WTC11 (cell line): ENCODE data around the gene SIM1. TPM values are rescaled to one million over a fixed set of nuclear protein-coding genes. Genes with fewer than 3 reads are reported as not detected.

Experiments
- ATAC-seq: fragments of 200-7000 bp; cut with Tn5 transposase; 2 replicates; pipeline ENCODE4 v1.10.0; 2021; ENCODE audit warnings: mild to moderate bottlenecking, moderate library complexity
- CTCF ChIA-PET: fragments of 300-600 bp; sonication (Branson Sonifier 250); formaldehyde crosslinking; loops from one replicate; lab custom pipeline; 2021; ENCODE audit warnings: antibody characterized with exemption; lab: Charles Lee
- POLR2A ChIA-PET: fragments of 350-600 bp; sonication (Branson Sonifier 250); formaldehyde crosslinking; loops from one replicate; lab custom pipeline; 2021; ENCODE audit warnings: antibody characterized with exemption; lab: Charles Lee
- DNase-seq: peaks from one replicate; pipeline ENCODE4 v3.0.0; 2021; ENCODE audit warnings: low spot score
- H3K27ac Mint-ChIP-seq: 2 replicates; pipeline ENCODE4 v1.8.0; 2021; ENCODE audit warnings: mixed read lengths
- H3K27me3 Mint-ChIP-seq: 2 replicates; pipeline ENCODE4 v1.8.0; 2021; ENCODE audit warnings: low read depth, mild to moderate bottlenecking, moderate library complexity, mixed read lengths
- H3K36me3 Mint-ChIP-seq: 2 replicates; pipeline ENCODE4 v1.8.0; 2021; ENCODE audit warnings: mixed read lengths
- H3K4me1 Mint-ChIP-seq: 2 replicates; pipeline ENCODE4 v1.8.0; 2022; ENCODE audit warnings: mixed read lengths
- H3K4me3 Mint-ChIP-seq: 2 replicates; pipeline ENCODE4 v1.8.0; 2021; ENCODE audit warnings: mild to moderate bottlenecking, moderate library complexity, mixed read lengths
- H3K9me3 Mint-ChIP-seq: 2 replicates; pipeline ENCODE4 v1.8.0; 2021; ENCODE audit warnings: mixed read lengths
- E2F1 ChIP-seq: sonication (generic); formaldehyde crosslinking; IDR thresholded peaks from 2 replicates; pipeline ENCODE4 v1.8.0; 2022; ENCODE audit warnings: mild to moderate bottlenecking, missing genetic modification reagents
- EMX1 ChIP-seq: fragments of 250-450 bp; sonication (Bioruptor Pico); IDR thresholded peaks from 2 replicates; pipeline ENCODE4 v1.8.0; 2021; ENCODE audit warnings: mild to moderate bottlenecking
- ETV6 ChIP-seq: sonication (generic); formaldehyde crosslinking; IDR thresholded peaks from 2 replicates; pipeline ENCODE4 v1.8.1; 2022; ENCODE audit warnings: mild to moderate bottlenecking, missing genetic modification reagents
- FOXK1 ChIP-seq: sonication (generic); formaldehyde crosslinking; IDR thresholded peaks from 2 replicates; pipeline ENCODE4 v1.8.0; 2022; ENCODE audit warnings: mild to moderate bottlenecking, moderate library complexity, missing genetic modification reagents
- GTF2I ChIP-seq: fragments of 250-450 bp; sonication (Bioruptor Pico); conservative IDR thresholded peaks from 2 replicates; pipeline ENCODE4 v1.4.0; 2021; ENCODE audit warnings: mild to moderate bottlenecking
- IRF1 ChIP-seq: sonication (generic); formaldehyde crosslinking; IDR thresholded peaks from 2 replicates; pipeline ENCODE4 v1.8.0; 2023; ENCODE audit warnings: missing genetic modification reagents
- PRDM15 ChIP-seq: sonication (generic); formaldehyde crosslinking; IDR thresholded peaks from 2 replicates; pipeline ENCODE4 v1.8.0; 2022; ENCODE audit warnings: missing genetic modification reagents
- PRRX2 ChIP-seq: fragments of 250-450 bp; sonication (Bioruptor Pico); IDR thresholded peaks from 2 replicates; pipeline ENCODE4 v1.8.0; 2021; ENCODE audit warnings: mild to moderate bottlenecking
- SOX15 ChIP-seq: fragments of 250-450 bp; sonication (Bioruptor Pico); IDR thresholded peaks from 2 replicates; pipeline ENCODE4 v1.9.0; 2021; ENCODE audit warnings: mild to moderate bottlenecking
- STAT6 ChIP-seq: sonication (generic); formaldehyde crosslinking; conservative IDR thresholded peaks from 2 replicates; pipeline ENCODE4 v1.8.1; 2023; ENCODE audit warnings: mild to moderate bottlenecking, low read depth, missing genetic modification reagents, moderate library complexity
- TEAD1 ChIP-seq: sonication (generic); formaldehyde crosslinking; IDR thresholded peaks from 2 replicates; pipeline ENCODE4 v1.8.0; 2022; ENCODE audit warnings: mild to moderate bottlenecking, missing genetic modification reagents
- TEAD4 ChIP-seq: sonication (generic); formaldehyde crosslinking; IDR thresholded peaks from 2 replicates; pipeline ENCODE4 v1.8.0; 2022; ENCODE audit warnings: mild to moderate bottlenecking, missing genetic modification reagents
- TP53 ChIP-seq: sonication (generic); formaldehyde crosslinking; IDR thresholded peaks from 2 replicates; pipeline ENCODE4 v1.8.1; 2023; ENCODE audit warnings: mild to moderate bottlenecking, missing genetic modification reagents
- ZNF138 ChIP-seq: sonication (generic); formaldehyde crosslinking; conservative IDR thresholded peaks from 2 replicates; pipeline ENCODE4 v1.8.1; 2022; ENCODE audit warnings: mild to moderate bottlenecking, moderate library complexity, missing genetic modification reagents
- ZNF219 ChIP-seq: sonication (generic); formaldehyde crosslinking; IDR thresholded peaks from 2 replicates; pipeline ENCODE4 v1.8.0; 2023; ENCODE audit warnings: missing genetic modification reagents, mild to moderate bottlenecking, borderline replicate concordance
- total RNA-seq: library from RNA; stranded (reverse); gene quantifications from 3 replicates; pipeline ENCODE4 v1.2.3, GENCODE V29; 2021
- TF ChIP-seq, protein P1 (sequence below): sonication (generic); formaldehyde crosslinking; conservative IDR thresholded peaks from 2 replicates; pipeline ENCODE4 v1.8.1; 2022; ENCODE audit warnings: mild to moderate bottlenecking, missing genetic modification reagents
- TF ChIP-seq, protein P2 (sequence below): sonication (generic); formaldehyde crosslinking; IDR thresholded peaks from 2 replicates; pipeline ENCODE4 v1.8.1; 2022; ENCODE audit warnings: low read depth, missing genetic modification reagents, borderline replicate concordance
- TF ChIP-seq, protein P3 (sequence below): fragments of 250-450 bp; sonication (Bioruptor Pico); IDR thresholded peaks from 2 replicates; pipeline ENCODE4 v1.9.0; 2021; ENCODE audit warnings: moderate library complexity, mild to moderate bottlenecking, inconsistent platforms, borderline replicate concordance
- TF ChIP-seq, protein P4 (sequence below): fragments of 200-600 bp; IDR thresholded peaks from 2 replicates; pipeline ENCODE4 v1.8.0; 2022; ENCODE audit warnings: antibody characterized with exemption

The SIM1 gene
- total RNA-seq, 1 experiment from 2014 or later = 0.09 TPM

DNA sequence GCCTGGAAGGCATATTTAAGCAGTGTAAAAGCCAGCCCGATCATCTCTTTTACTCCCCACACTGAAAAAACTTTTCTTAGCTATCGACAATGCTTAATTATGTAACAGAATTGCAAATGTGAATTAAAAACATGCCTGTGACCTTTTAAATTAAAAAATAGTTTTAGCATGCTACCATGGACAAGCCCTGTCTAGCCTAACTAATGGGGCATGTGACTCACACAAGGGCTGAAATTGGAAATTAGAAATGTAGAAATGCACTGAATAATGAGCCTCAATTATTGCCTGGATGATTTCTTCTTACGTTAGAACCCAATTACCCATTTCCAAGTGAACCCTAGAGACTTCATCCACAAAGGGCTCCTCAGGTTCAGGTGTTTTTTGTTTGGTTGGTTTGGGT is 82.7 kb downstream of the SIM1 start:
- Mint-ChIP-seq H3K9me3 (no peaks in the 10 kb centered on the region), H3K27me3 (no peaks in the 10 kb centered on the region), H3K36me3 (no peaks in the 10 kb centered on the region), H3K4me1 (peaks cover 9% of the 10 kb centered on the region), H3K4me3 (no peak overlapping the region), H3K27ac (no peak overlapping the region)
- POLR2A ChIA-PET = no interaction called here
- DNase-seq (no peak), ATAC-seq (no peak)
- CTCF ChIA-PET = no interaction called here
- TF ChIP-seq ZNF138 = no peak
- no peak for TF ChIP-seq TEAD1
- no peak for TF ChIP-seq ETV6
- TF ChIP-seq SOX15 (CRISPR knock-in tag) = no peak
- no peak for TF ChIP-seq PRDM15 (CRISPR knock-in tag)
- TF ChIP-seq, protein P1, sequence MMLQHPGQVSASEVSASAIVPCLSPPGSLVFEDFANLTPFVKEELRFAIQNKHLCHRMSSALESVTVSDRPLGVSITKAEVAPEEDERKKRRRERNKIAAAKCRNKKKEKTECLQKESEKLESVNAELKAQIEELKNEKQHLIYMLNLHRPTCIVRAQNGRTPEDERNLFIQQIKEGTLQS (CRISPR knock-in tag) = no peak
- TF ChIP-seq ZNF219 (CRISPR knock-in tag) = no peak

GRCh38 chr6:100381111-100381510 is 83.6 kb downstream of the SIM1 start:
- no peak for ATAC-seq
- no peak overlapping the region for H3K27ac Mint-ChIP-seq
- no peak for TF ChIP-seq TP53
- TF ChIP-seq E2F1 (CRISPR knock-in tag) = no peak
- TF ChIP-seq, protein P2, sequence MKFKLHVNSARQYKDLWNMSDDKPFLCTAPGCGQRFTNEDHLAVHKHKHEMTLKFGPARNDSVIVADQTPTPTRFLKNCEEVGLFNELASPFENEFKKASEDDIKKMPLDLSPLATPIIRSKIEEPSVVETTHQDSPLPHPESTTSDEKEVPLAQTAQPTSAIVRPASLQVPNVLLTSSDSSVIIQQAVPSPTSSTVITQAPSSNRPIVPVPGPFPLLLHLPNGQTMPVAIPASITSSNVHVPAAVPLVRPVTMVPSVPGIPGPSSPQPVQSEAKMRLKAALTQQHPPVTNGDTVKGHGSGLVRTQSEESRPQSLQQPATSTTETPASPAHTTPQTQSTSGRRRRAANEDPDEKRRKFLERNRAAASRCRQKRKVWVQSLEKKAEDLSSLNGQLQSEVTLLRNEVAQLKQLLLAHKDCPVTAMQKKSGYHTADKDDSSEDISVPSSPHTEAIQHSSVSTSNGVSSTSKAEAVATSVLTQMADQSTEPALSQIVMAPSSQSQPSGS (CRISPR knock-in tag) = no peak
- no peak for TF ChIP-seq PRRX2 (CRISPR knock-in tag)
- no peak for TF ChIP-seq FOXK1
- no peak for TF ChIP-seq STAT6 (CRISPR knock-in tag)
- TF ChIP-seq, protein P3, sequence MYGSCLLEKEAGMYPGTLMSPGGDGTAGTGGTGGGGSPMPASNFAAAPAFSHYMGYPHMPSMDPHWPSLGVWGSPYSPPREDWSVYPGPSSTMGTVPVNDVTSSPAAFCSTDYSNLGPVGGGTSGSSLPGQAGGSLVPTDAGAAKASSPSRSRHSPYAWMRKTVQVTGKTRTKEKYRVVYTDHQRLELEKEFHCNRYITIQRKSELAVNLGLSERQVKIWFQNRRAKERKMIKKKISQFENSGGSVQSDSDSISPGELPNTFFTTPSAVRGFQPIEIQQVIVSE (CRISPR knock-in tag) = no peak
- no peak for TF ChIP-seq TEAD4 (CRISPR knock-in tag)
- TF ChIP-seq GTF2I (CRISPR knock-in tag) = no peak
- no peak for TF ChIP-seq EMX1 (CRISPR knock-in tag)
- TF ChIP-seq, protein P4, sequence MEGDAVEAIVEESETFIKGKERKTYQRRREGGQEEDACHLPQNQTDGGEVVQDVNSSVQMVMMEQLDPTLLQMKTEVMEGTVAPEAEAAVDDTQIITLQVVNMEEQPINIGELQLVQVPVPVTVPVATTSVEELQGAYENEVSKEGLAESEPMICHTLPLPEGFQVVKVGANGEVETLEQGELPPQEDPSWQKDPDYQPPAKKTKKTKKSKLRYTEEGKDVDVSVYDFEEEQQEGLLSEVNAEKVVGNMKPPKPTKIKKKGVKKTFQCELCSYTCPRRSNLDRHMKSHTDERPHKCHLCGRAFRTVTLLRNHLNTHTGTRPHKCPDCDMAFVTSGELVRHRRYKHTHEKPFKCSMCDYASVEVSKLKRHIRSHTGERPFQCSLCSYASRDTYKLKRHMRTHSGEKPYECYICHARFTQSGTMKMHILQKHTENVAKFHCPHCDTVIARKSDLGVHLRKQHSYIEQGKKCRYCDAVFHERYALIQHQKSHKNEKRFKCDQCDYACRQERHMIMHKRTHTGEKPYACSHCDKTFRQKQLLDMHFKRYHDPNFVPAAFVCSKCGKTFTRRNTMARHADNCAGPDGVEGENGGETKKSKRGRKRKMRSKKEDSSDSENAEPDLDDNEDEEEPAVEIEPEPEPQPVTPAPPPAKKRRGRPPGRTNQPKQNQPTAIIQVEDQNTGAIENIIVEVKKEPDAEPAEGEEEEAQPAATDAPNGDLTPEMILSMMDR = no peak
- no peak for TF ChIP-seq IRF1
- H3K4me3 Mint-ChIP-seq = no peak overlapping the region
- H3K9me3 Mint-ChIP-seq = no peaks in the 10 kb centered on the region
- no peak for DNase-seq
- peaks cover 15% of the 10 kb centered on the region for H3K4me1 Mint-ChIP-seq
- no peaks in the 10 kb centered on the region for H3K27me3 Mint-ChIP-seq
- ChIA-PET CTCF (no interaction called here), POLR2A (no interaction called here)
- no peaks in the 10 kb centered on the region for H3K36me3 Mint-ChIP-seq
